GM12878 (cell line): Measurements from ENCODE around the gene TMEM181. TPM values are rescaled to one million over a fixed set of nuclear protein-coding genes. Genes with fewer than 3 reads are reported as not detected.
A peak's percentile ranks its signal among the peaks of the same experiment; 100 is the strongest.

Source experiments
- ATAC-seq: fragments of 200-7000 bp; cut with Tn5 transposase; 3 replicates; pipeline ENCODE4 v1.9.1; 2020; ENCODE audit warnings: mild to moderate bottlenecking, moderate library complexity
- BruUV-seq: library from RNA; stranded (reverse); fragments of 400-500 nt; replicated peaks from 2 replicates; lab custom pipeline; 2021; lab: Mats Ljungman, UMichigan
- CTCF ChIA-PET: fragments of 300-600 bp; sonication (Branson Sonifier 250); formaldehyde crosslinking; extraction: SDS; loops from one replicate; lab custom pipeline; 2021; ENCODE audit warnings: inconsistent platforms; lab: Yijun Ruan, JAX
- POLR2A ChIA-PET: fragments of 350-600 bp; formaldehyde crosslinking; extraction: SDS; loops from one replicate; lab custom pipeline; 2021; ENCODE audit warnings: inconsistent platforms; lab: Charles Lee
- RAD21 ChIA-PET: fragments of 300-600 bp; sonication (Branson Sonifier 250); formaldehyde crosslinking; loops from one replicate; lab custom pipeline; 2023; ENCODE audit warnings: antibody characterized with exemption; ENCODE audit not compliant: unreplicated experiment; lab: Charles Lee
- SMC1A ChIA-PET: fragments of 300-600 bp; sonication (Branson Sonifier 250); formaldehyde crosslinking; loops from one replicate; lab custom pipeline; 2023; ENCODE audit not compliant: unreplicated experiment, uncharacterized antibody; lab: Charles Lee
- DNase-seq: peaks from one replicate; pipeline ENCODE4 v3.0.0-alpha.2; 2011; ENCODE audit warnings: low read depth, low spot score
- FAIRE-seq: peaks from 3 replicates; lab custom pipeline; 2011; peaks lifted over from hg19 to GRCh38; lab: Jason Lieb, UNC
- H2AFZ ChIP-seq: 2 replicates; pipeline ENCODE4 v1.6.0; 2011; ENCODE audit warnings: low read depth, low read length, control low read depth; ENCODE audit not compliant: control insufficient read depth
- H3K27ac ChIP-seq: 2 replicates; pipeline ENCODE4 v1.5.1; 2011; ENCODE audit warnings: control low read depth; ENCODE audit not compliant: control insufficient read depth, insufficient read depth
- H3K27me3 ChIP-seq, 2 experiments: replicated peaks in 1 of 2; 2 replicates each; pipeline versions ENCODE4 v1.6.0 to v1.6.1; 2011; ENCODE audit warnings: low read length in 1 of 2; ENCODE audit not compliant: control insufficient read depth in 2 of 2, insufficient read depth in 2 of 2
- H3K36me3 ChIP-seq, 2 experiments: 2 replicates each; pipeline ENCODE4 v1.5.1; 2011; ENCODE audit warnings: low read length in 1 of 2; ENCODE audit not compliant: control insufficient read depth in 2 of 2, insufficient read depth in 2 of 2
- H3K4me1 ChIP-seq: 2 replicates; pipeline ENCODE4 v1.6.1; 2011; ENCODE audit warnings: mild to moderate bottlenecking, low read length, moderate library complexity, mixed read lengths; ENCODE audit not compliant: control insufficient read depth, insufficient read depth
- H3K4me2 ChIP-seq: 2 replicates; pipeline ENCODE4 v1.6.0; 2011; ENCODE audit warnings: control low read depth; ENCODE audit not compliant: control insufficient read depth, insufficient read depth
- H3K4me3 ChIP-seq: fragments of 200-600 bp; sonication (generic); 2 replicates; pipeline ENCODE4 v1.5.1; 2016
- H3K79me2 ChIP-seq: 2 replicates; pipeline ENCODE4 v1.6.0; 2011; ENCODE audit warnings: low read length; ENCODE audit not compliant: control insufficient read depth, insufficient read depth
- H3K9ac ChIP-seq: 2 replicates; pipeline ENCODE4 v1.8.0; 2011; ENCODE audit warnings: low read length, control low read depth, mixed read lengths; ENCODE audit not compliant: control insufficient read depth, insufficient read depth
- H3K9me3 ChIP-seq: replicated peaks from 3 replicates; pipeline ENCODE4 v1.5.1; 2011; ENCODE audit warnings: mild to moderate bottlenecking, low read length; ENCODE audit not compliant: control insufficient read depth, insufficient read depth
- H4K20me1 ChIP-seq: 2 replicates; pipeline ENCODE4 v1.6.0; 2011; ENCODE audit not compliant: control insufficient read depth, insufficient read depth
- POLR2A ChIP-seq: IDR thresholded peaks from 2 replicates; pipeline ENCODE4 v1.6.1; 2011; ENCODE audit warnings: low read depth, mild to moderate bottlenecking, low read length
- WGBS: methylation state at CpG from one replicate; pipeline ENCODE4 v1.1.6; 2016; ENCODE audit warnings: low lambda C conversion rate; ENCODE audit not compliant: insufficient replicate concordance, insufficient coverage; ENCODE audit errors: missing lambda C conversion rate; 5-methylcytosine and 5-hydroxymethylcytosine counted together
- in situ Hi-C: fragments of 300-500 bp; cut with MboI; formaldehyde crosslinking; loops from 9 replicates; pipeline ENCODE4 v1.14.3; 2018; ENCODE audit warnings: mixed read lengths
- intact Hi-C: fragments of 100-400 bp; cut with micrococcal nuclease; formaldehyde crosslinking; loops from one replicate; pipeline ENCODE4 v1.14.2; 2022; ENCODE audit not compliant: unreplicated experiment
- polyA plus RNA-seq, 11 experiments: library from polyadenylated mRNA; depleted of rRNA in 4 of 11; unstranded in 6 of 11; stranded (reverse) in 5 of 11; fragments of >200 nt; fragmentation: Nextera tagmentation in 4 of 11; fragmentation: Illumina TruSeq in 1 of 11; extraction: Ambion mirVana in 4 of 11; extraction: Trizol in 1 of 11; gene quantifications; 1 replicate in 1 of 11; 2 replicates in 10 of 11; pipeline versions ENCODE4 v1.2.1 to v1.2.3, GENCODE V29; 2011 to 2016; ENCODE audit warnings: inconsistent platforms in 2 of 11, missing spikeins in 2 of 11, low read depth in 1 of 11
- total RNA-seq, 4 experiments: library from RNA; depleted of rRNA in 3 of 4; stranded (reverse); fragments of >200 nt in 3 of 4; fragmentation: Illumina TruSeq in 1 of 4; extraction: Trizol in 1 of 4; gene quantifications; 2 replicates each; pipeline versions ENCODE4 v1.2.1 to v1.2.3, GENCODE V29; 2013 to 2021
- TF ChIP-seq, protein P1 (sequence below): fragments of 150-350 bp; IDR thresholded peaks from 2 replicates; pipeline ENCODE4 v1.6.1; 2016; ENCODE audit warnings: low read depth, low read length

TMEM181 gene
- total and polyA plus RNA-seq, 10 of the 15 experiments (the other 5 are each of a cell fraction or from before 2014, with no cell fraction given): 1.5 to 7.9 (median 5.2) TPM

DNA sequence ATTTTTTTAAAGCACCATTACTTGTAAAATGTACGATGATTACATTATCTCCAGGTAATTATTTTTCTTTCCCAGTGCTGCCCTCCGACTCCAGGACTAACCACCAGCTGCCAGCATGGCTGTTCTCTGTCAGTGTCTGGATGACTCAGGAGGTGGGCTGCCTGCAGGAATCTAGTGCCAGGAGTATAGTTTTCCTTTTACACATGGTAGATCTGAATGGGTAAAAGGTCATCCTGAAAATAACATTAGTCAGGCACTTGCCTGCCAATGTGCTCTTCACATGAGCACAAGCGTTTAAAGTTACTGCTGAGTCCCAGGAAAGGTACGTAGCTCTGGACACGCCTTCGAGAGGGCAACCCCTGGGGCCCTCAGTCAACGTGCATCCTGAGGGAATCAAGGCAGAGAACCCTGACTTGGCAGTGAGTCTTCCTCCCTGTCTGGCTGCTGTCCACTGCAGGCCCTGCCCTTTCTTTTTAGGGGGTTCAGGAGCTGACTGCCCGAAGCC, 82.3 kb downstream of the TMEM181 start:
- Histone ChIP-seq H3K79me2 (peaks cover 33% of the 10 kb centered on the region), H2AFZ (no peak overlapping the region), H3K9me3 (no peaks in the 10 kb centered on the region), H3K4me3 (0 out of 2 replicates have a peak overlapping the region, but pooled peaks have one; percentile 81), H3K36me3 (0 out of 4 replicates have a peak, but pooled peaks cover 0 to 3% of the 10 kb centered on the region in 2 experiments), H3K27ac (no peak overlapping the region), H3K27me3 (no peaks in the 10 kb centered on the region), H3K4me1 (peaks cover 11% of the 10 kb centered on the region), H3K9ac (no peak overlapping the region), H4K20me1 (no peaks in the 10 kb centered on the region), H3K4me2 (0 out of 2 replicates have a peak overlapping the region, but pooled peaks have one; percentile 17)
- POLR2A ChIA-PET: interaction anchor here (0.5 kb wide), 1 partner anchor 396 kb away, joined by 4 read pairs; no protein-coding TSS in a partner anchor
- no peak for DNase-seq
- intact Hi-C loops: loop anchor here (5.0 kb wide), 1 partner anchor 165 kb away; no protein-coding TSS in a partner anchor
- ATAC-seq: no peak
- SMC1A ChIA-PET: interaction anchor here (1.3 kb wide), 1 partner anchor 11 kb away, joined by 7 read pairs; no protein-coding TSS in a partner anchor
- CTCF ChIA-PET: interaction anchor here (0.9 to 2.0 kb wide), 2 partner anchors 18 to 59 kb away, joined by 3 to 6 read pairs; no protein-coding TSS in a partner anchor
- 95% methylated on average over 8 of the region's 8 CpGs for WGBS
- RAD21 ChIA-PET: interaction anchor here (0.5 kb wide), 1 partner anchor 371 kb away, joined by 3 read pairs; no protein-coding TSS in a partner anchor
- no peak for FAIRE-seq
- 0 out of 2 replicates have a peak, but pooled peaks have one; percentile 18 for TF ChIP-seq POLR2A
- TF ChIP-seq, protein P1, sequence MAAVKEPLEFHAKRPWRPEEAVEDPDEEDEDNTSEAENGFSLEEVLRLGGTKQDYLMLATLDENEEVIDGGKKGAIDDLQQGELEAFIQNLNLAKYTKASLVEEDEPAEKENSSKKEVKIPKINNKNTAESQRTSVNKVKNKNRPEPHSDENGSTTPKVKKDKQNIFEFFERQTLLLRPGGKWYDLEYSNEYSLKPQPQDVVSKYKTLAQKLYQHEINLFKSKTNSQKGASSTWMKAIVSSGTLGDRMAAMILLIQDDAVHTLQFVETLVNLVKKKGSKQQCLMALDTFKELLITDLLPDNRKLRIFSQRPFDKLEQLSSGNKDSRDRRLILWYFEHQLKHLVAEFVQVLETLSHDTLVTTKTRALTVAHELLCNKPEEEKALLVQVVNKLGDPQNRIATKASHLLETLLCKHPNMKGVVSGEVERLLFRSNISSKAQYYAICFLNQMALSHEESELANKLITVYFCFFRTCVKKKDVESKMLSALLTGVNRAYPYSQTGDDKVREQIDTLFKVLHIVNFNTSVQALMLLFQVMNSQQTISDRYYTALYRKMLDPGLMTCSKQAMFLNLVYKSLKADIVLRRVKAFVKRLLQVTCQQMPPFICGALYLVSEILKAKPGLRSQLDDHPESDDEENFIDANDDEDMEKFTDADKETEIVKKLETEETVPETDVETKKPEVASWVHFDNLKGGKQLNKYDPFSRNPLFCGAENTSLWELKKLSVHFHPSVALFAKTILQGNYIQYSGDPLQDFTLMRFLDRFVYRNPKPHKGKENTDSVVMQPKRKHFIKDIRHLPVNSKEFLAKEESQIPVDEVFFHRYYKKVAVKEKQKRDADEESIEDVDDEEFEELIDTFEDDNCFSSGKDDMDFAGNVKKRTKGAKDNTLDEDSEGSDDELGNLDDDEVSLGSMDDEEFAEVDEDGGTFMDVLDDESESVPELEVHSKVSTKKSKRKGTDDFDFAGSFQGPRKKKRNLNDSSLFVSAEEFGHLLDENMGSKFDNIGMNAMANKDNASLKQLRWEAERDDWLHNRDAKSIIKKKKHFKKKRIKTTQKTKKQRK: no peak
- in situ Hi-C loops: no loop called here
- BruUV-seq: no TSS peak
